Suprapubic skin (tissue), 4 donors: ENCODE measurements around the gene ARL6IP6. TPM values are rescaled to one million over a fixed set of nuclear protein-coding genes. Genes with fewer than 3 reads are reported as not detected.
A peak's percentile ranks its signal among the peaks of the same experiment; 100 is the strongest.

Experiments used
- DNase-seq, 2 donors: peaks; one replicate each; pipeline ENCODE4 v3.0.0-alpha.2; 2019; ENCODE audit warnings: low spot score in 2 of 2
- H3K27ac ChIP-seq: fragments of 200-600 bp; sonication (generic); one replicate; pipeline ENCODE4 v1.5.1; 2019
- H3K27me3 ChIP-seq: fragments of 200-600 bp; sonication (generic); one replicate; pipeline ENCODE4 v1.5.1; 2019
- H3K36me3 ChIP-seq: fragments of 200-600 bp; sonication (generic); one replicate; pipeline ENCODE4 v1.5.1; 2019
- H3K4me1 ChIP-seq: fragments of 200-600 bp; sonication (generic); one replicate; pipeline ENCODE4 v1.5.1; 2019
- H3K4me3 ChIP-seq: fragments of 200-600 bp; sonication (generic); one replicate; pipeline ENCODE4 v1.5.1; 2019; ENCODE audit warnings: mild to moderate bottlenecking
- H3K9me3 ChIP-seq: fragments of 200-600 bp; sonication (generic); one replicate; pipeline ENCODE4 v1.5.1; 2019
- EP300 ChIP-seq: sonication (generic); formaldehyde crosslinking; IDR thresholded peaks from one replicate; pipeline ENCODE4 v1.6.1; 2017; ENCODE audit warnings: antibody characterized with exemption
- POLR2A ChIP-seq, 2 donors: fragments of 450-650 bp; IDR thresholded peaks; one replicate each; pipeline ENCODE4 v1.6.1; 2017; ENCODE audit warnings: antibody characterized with exemption in 2 of 2, mild to moderate bottlenecking in 2 of 2, moderate library complexity in 2 of 2
- POLR2AphosphoS5 ChIP-seq, 3 donors: sonication (generic); formaldehyde crosslinking; IDR thresholded peaks; one replicate each; pipeline ENCODE4 v1.6.1; 2017; ENCODE audit warnings: antibody characterized with exemption in 3 of 3
- WGBS: methylation state at CpG from one replicate; pipeline ENCODE4 v1.1.5; 2018; 5-methylcytosine and 5-hydroxymethylcytosine counted together
- total RNA-seq, 4 donors: library from RNA; depleted of rRNA; stranded (reverse); fragments of >200 nt; gene quantifications; one replicate each; pipeline ENCODE4 v1.1.0, GENCODE V29; 2016
- TF ChIP-seq, protein P1 (sequence below), 2 donors: fragments of 200-600 bp in 1 of 2; fragments of 450-650 bp in 1 of 2; sonication (generic) in 1 of 2; IDR thresholded peaks; one replicate each; pipeline ENCODE4 v1.5.1; 2016 to 2019; ENCODE audit warnings: antibody characterized with exemption in 2 of 2, mild to moderate bottlenecking in 1 of 2, moderate library complexity in 1 of 2

The ARL6IP6 gene
- total RNA-seq, 4 donors from 2014 or later: 18.6 to 43.9 (median 31.3) TPM

- no peaks in the 10 kb centered on the region for H3K27me3 ChIP-seq
- peaks cover 30% of the 10 kb centered on the region for H3K36me3 ChIP-seq
- peaks cover 3% of the 10 kb centered on the region for H3K4me1 ChIP-seq
- TF ChIP-seq EP300 (no peak), POLR2A (IDR thresholded peaks at IDR 0.05) (no peak), POLR2AphosphoS5 (IDR thresholded peaks at IDR 0.05) (no peak)
- TF ChIP-seq, protein P1, sequence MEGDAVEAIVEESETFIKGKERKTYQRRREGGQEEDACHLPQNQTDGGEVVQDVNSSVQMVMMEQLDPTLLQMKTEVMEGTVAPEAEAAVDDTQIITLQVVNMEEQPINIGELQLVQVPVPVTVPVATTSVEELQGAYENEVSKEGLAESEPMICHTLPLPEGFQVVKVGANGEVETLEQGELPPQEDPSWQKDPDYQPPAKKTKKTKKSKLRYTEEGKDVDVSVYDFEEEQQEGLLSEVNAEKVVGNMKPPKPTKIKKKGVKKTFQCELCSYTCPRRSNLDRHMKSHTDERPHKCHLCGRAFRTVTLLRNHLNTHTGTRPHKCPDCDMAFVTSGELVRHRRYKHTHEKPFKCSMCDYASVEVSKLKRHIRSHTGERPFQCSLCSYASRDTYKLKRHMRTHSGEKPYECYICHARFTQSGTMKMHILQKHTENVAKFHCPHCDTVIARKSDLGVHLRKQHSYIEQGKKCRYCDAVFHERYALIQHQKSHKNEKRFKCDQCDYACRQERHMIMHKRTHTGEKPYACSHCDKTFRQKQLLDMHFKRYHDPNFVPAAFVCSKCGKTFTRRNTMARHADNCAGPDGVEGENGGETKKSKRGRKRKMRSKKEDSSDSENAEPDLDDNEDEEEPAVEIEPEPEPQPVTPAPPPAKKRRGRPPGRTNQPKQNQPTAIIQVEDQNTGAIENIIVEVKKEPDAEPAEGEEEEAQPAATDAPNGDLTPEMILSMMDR (IDR thresholded peaks at IDR 0.05): no peak
- DNase-seq: no peak
- no peaks in the 10 kb centered on the region for H3K9me3 ChIP-seq
- no peak overlapping the region for H3K4me3 ChIP-seq
- no peak overlapping the region for H3K27ac ChIP-seq
Measured at GRCh38 chr2:152683400-152683799, 35.0 kb upstream of the ARL6IP6 start.

DNA sequence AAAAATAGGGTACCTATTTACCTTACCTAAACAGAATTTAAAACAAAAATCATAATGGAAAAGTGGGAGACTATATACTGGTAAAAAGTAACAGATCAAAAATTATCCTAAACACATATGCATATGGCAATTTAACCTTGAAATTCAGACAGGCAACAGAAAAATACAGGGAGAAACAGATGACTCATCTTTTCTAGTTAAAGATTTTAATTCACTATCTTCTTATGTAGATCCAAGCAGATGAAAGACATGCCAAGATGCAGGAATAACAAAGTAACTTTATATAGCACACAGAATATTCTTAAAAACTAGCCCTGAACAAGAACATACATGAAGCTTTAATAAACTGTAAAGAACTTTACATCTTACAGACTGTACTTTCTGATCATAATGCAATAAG is 32.1 kb upstream of the ARL6IP6 start:
- peaks cover 5% of the 10 kb centered on the region for H3K36me3 ChIP-seq
- no peaks in the 10 kb centered on the region for H3K27me3 ChIP-seq
- H3K9me3 ChIP-seq: no peaks in the 10 kb centered on the region
- H3K4me1 ChIP-seq: peaks cover 3% of the 10 kb centered on the region
- no peak for DNase-seq
- TF ChIP-seq POLR2AphosphoS5 (IDR thresholded peaks at IDR 0.05) (no peak), POLR2A (IDR thresholded peaks at IDR 0.05) (no peak), EP300 (no peak)
- no peak overlapping the region for H3K4me3 ChIP-seq
- no peak overlapping the region for H3K27ac ChIP-seq

DNA sequence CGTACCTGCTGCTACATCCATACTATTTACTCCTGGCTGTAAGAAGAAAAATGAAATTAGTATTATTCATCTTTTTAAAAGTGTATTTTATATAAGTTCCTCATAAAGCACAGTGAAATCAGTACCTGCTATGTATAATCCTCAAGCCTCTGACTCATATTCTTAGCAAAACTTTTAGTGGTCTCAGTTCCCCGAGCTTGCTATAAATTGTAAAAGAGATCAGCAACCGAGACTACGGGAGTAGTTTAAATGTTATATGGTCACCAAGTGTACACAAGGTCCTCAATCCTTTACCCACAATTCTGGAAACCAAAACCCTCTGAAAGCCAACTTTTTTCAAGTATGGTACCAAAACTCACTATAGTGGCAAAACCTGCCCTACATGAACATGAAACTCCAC is 25.4 kb upstream of the ARL6IP6 start:
- Histone ChIP-seq H3K27me3 (no peaks in the 10 kb centered on the region), H3K4me1 (peaks cover 5% of the 10 kb centered on the region), H3K36me3 (peaks cover 22% of the 10 kb centered on the region), H3K27ac (no peak overlapping the region), H3K4me3 (no peak overlapping the region), H3K9me3 (no peaks in the 10 kb centered on the region)
- WGBS: 96% methylated on average over 4 of the region's 4 CpGs
- TF ChIP-seq, protein P1 (IDR thresholded peaks at IDR 0.05): no peak
- TF ChIP-seq POLR2A (IDR thresholded peaks at IDR 0.05) (no peak), POLR2AphosphoS5 (IDR thresholded peaks at IDR 0.05) (no peak), EP300 (no peak)
- no peak for DNase-seq

- DNase-seq: no peak
- H3K27ac ChIP-seq: no peak overlapping the region
- H3K4me3 ChIP-seq: peak overlapping the region; percentile 3
- WGBS: 61% methylated on average over 8 of the region's 8 CpGs
- no peaks in the 10 kb centered on the region for H3K9me3 ChIP-seq
- peaks cover 5% of the 10 kb centered on the region for H3K4me1 ChIP-seq
- no peaks in the 10 kb centered on the region for H3K27me3 ChIP-seq
- TF ChIP-seq, protein P1 (IDR thresholded peaks at IDR 0.05): no peak
- TF ChIP-seq POLR2AphosphoS5 (IDR thresholded peaks at IDR 0.05): no peak
- no peak for TF ChIP-seq POLR2A (IDR thresholded peaks at IDR 0.05)
- H3K36me3 ChIP-seq: peaks cover 20% of the 10 kb centered on the region
Measured at GRCh38 chr2:152694161-152694661, 24.2 kb upstream of the ARL6IP6 start.

DNA sequence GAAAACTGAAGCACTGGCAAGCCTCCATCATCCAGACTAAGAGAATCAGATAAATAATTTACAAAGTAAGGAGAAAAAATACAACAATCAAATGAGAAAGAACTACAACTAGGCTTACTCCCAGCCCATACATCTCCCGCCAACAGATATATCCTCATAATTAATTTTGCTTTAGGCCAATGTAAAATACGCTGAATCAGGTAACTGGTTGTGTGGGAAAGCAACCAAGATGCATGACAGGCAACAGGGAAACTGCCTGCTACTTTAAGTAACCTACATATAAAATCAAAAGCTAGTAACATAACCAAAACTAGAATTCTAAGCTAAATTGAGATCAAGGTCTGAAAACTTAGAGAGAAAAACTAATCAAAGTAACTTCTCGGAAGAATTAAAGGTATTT is 22.7 kb upstream of the ARL6IP6 start:
- TF ChIP-seq POLR2AphosphoS5 (IDR thresholded peaks at IDR 0.05) (no peak), EP300 (no peak), POLR2A (IDR thresholded peaks at IDR 0.05) (no peak)
- TF ChIP-seq, protein P1 (IDR thresholded peaks at IDR 0.05): no peak
- Histone ChIP-seq H3K36me3 (peaks cover 20% of the 10 kb centered on the region), H3K4me3 (no peak overlapping the region), H3K4me1 (peaks cover 5% of the 10 kb centered on the region), H3K27ac (no peak overlapping the region), H3K9me3 (no peaks in the 10 kb centered on the region), H3K27me3 (no peaks in the 10 kb centered on the region)
- 75% methylated on average over 3 of the region's 3 CpGs for WGBS
- no peak for DNase-seq

DNA sequence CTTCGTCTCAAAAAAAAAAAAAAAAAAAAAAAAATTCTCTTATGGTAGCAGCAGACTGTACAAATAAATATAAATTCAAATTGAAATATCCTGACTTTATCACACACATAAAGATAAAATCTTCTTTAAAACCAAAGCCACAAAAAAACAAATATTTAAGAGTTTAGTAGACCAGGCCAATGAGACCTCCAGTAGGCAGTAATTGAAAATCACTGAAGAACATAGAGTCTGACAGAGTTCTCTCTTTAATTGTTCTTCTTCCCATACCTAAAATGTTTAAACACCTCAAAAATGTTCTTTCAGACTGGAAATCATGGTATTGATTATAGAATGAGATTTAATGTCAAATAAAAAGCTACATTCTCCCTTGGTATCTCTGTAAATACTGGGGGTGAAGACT is 21.9 kb upstream of the ARL6IP6 start:
- 100% methylated on average over 1 of the region's 1 CpG for WGBS
- Histone ChIP-seq H3K4me1 (peaks cover 5% of the 10 kb centered on the region), H3K36me3 (peaks cover 22% of the 10 kb centered on the region), H3K27ac (no peak overlapping the region), H3K27me3 (no peaks in the 10 kb centered on the region), H3K9me3 (no peaks in the 10 kb centered on the region), H3K4me3 (no peak overlapping the region)
- TF ChIP-seq, protein P1 (IDR thresholded peaks at IDR 0.05): no peak
- no peak for TF ChIP-seq POLR2AphosphoS5 (IDR thresholded peaks at IDR 0.05)
- no peak for TF ChIP-seq EP300
- no peak for TF ChIP-seq POLR2A (IDR thresholded peaks at IDR 0.05)
- DNase-seq: no peak
